GM19035 (cell line): Measurements from ENCODE around the gene GRIPAP1.
"Not testable (repeated sequence)": the region's sequence is repeated elsewhere in the genome, so short reads cannot be mapped to it uniquely, and the experiment has no call there.

Experiments
- ATAC-seq: cut with Tn5 transposase; IDR thresholded peaks from one replicate; pipeline ENCODE4 v1.9.1; 2021; ENCODE audit not compliant: unreplicated experiment

The GRIPAP1 gene

DNA sequence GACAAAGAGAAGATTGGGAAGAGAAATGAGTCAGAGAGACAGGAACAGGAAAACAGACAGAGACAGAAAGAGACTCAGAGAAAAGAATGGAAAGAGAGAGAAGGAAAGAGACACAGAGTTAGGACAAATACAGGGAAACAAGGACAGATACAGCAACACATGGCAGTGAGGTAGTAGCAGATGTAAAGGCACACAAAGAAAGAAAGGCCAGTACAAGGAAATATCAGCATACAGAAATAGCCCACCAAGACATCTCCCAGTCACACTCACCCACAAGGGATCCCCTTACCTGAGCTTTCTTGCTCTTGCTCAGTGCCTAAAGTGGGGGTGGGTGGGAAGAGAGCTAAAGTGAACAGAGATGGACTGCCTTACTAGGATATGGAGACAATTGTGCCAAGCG, 4.2 kb downstream of the GRIPAP1 start:
- no peak for ATAC-seq

DNA sequence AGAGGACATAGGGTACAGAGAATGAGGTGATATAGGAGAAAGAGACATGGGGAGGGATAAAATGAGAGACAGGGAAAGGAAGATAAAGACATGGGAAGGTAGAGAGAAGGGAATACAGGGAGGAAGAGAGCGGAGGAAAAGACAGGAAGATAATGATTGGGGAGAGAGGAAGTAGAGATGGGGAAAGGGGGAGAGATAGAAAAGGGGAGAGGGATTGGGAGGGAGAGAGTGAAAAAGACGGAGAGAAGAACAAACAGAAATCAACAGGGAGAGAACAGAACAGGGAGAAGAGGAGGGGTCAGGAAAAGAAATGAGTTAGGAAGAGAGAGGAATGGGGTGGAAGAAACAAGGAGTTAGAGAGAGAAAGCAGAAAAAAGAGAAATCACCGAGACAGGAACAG, 4.6 kb downstream of the GRIPAP1 start:
- ATAC-seq = no peak

DNA sequence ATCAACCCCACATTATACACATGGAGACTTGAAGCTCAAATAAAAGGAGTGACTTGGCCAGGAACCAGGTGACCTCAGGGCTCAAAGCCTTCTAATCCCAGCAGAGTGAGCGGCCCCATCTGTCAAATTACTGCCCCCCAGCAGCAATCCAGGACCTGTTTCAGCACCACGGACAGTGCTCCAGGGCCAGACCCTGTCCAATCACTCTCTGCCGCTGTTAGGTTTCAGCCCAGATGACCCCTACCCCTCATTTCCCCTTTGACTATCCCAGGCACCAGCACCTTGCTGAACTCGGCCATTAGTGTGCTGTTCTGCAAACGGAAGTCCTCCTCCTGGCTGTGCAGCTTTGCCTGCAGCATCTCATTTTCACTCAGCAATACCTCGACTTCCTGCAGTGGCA, 5.1 kb downstream of the GRIPAP1 start:
- ATAC-seq = no peak

DNA sequence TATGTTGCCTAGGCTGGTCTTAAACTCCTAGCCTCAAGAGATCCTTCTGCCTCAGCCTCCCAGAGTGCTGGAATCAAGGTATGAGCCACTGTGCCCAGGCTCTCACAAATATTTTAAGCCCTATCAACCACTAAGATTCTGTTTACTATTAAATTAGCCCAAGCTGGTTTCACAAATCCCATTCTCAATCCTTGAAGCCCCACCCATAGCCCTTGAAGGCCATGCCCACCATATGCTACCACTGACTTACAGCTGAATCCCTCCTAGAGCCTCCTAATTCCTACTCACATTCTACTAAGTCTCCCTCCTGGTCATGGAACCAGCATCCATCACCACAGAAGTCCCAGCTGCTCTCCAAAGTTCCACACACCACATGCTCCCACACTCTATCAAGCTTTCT, 9.7 kb downstream of the GRIPAP1 start:
- ATAC-seq = no peak

DNA sequence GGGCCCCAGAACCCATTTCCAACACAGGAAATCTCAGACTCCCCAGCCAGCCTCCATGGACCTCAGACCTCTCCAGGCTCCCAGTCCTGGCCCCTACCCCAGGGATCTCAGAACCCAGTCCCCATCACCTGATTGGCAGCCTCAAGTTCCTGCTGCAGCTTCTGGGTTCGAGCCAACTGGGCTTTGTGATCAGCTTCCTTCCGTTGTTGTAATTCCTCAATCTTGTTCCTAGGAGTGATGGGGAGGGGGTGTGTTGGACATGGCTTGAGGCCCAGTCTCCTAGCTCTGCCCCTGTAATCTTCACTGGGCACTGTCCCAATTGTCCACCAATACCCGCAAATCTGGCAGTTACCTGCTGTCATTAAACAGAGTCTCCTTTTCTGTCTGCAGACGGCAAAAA, 12.6 kb downstream of the GRIPAP1 start:
- ATAC-seq = no peak

DNA sequence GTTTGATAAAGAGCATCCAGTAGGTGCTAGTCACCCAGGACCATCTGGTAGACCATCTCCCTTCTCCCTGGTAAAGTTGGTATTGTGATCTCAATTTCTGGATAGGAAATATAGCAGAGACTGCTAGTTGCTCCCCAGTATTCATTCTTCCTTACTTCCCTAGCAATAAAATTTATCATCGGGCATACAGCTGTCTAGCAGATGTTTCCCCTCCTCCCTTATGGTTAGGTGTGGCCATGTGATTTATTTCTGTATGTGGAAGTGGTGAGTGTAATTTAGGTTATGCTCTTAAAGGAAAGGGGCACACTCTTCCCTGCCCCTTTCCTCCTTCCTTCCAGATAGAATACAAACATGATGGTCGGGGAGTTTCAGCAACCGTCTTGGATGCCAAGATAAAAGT, 18.2 kb downstream of the GRIPAP1 start:
- ATAC-seq = no peak

- ATAC-seq = no peak
Measured at GRCh38 chrX:48983081-48983480, 19.0 kb downstream of the GRIPAP1 start.

DNA sequence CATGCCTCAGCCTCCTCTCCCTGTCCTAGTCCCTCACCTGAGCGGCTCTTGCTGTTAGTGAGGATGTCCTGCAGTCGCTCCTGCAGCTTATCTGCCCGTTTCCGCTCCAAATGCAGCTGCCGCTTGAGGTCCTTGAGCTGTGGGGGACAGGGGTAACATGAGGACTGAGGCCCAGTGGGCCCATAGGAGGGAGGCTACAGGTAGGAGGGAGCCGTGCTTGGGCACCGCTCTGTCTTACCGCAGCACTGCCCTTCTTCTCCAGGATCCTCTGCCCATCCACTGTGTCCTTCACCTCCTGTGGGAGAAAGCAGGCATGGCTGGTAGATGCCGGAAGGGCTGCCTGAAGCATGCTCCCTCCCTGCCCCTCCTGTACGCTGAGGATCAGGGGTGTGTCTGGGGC, 20.9 kb downstream of the GRIPAP1 start:
- ATAC-seq = no peak

DNA sequence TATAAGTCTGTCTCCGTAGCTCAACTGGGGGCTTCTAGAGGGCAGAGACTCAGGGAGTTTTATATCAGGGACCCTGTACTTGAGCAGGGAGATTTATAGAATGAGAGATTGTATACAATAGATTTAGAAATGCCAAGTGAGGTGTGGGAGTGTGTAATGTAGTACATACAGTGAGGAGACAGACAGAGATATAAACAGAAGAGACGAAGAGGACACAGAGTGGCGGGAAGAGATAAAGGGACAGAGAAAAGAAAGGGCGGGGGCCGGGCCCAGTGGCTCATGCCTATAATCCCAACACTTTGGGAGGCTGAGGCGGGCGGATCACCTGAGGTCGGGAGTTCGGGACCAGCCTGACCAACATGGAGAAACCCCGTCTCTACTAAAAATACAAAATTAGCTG, 21.7 kb downstream of the GRIPAP1 start:
- not testable (repeated sequence) for ATAC-seq

DNA sequence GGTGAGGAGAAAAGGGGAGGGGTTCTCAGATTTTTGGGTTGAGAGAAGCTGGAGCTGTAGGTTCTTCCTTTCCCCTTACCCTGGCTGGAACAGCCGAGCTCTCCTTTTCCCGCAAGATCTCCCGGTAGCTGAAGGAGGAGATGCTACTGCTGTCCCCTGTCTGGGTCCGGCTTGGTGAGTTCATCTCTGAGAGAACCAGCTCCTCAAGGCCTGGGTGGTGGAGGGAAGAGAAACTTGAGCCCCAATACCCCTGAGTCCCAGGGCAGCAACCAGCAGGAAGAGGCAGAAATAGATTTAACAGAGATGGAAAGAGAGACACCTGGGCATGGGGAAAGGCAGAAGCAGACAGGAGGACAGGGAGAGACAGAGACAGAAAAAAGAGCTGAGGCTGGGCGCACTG, 23.8 kb downstream of the GRIPAP1 start:
- ATAC-seq = no peak

DNA sequence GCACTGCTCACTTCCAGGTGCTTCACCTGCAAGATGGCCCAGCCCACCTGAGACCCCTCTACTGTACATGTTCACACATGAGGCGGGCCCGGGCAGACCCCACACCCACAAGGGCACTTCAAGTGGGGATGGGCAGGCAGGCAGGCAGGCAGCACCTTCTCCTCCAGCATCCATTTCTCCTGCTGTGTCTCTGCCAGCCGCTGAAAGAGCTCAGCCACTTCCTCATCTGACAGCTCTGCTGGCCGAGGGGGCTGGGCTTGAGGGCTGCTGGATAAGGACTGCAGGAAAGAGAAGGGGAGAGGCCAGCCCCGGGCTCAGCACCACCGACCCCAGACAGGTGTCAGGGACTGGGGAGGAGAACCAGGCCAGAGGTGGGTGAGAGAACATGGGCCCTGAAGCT, 26.0 kb downstream of the GRIPAP1 start:
- ATAC-seq = no peak

GRCh38 chrX:48975541-48975940, 26.5 kb downstream of the GRIPAP1 start:
- no peak for ATAC-seq

DNA sequence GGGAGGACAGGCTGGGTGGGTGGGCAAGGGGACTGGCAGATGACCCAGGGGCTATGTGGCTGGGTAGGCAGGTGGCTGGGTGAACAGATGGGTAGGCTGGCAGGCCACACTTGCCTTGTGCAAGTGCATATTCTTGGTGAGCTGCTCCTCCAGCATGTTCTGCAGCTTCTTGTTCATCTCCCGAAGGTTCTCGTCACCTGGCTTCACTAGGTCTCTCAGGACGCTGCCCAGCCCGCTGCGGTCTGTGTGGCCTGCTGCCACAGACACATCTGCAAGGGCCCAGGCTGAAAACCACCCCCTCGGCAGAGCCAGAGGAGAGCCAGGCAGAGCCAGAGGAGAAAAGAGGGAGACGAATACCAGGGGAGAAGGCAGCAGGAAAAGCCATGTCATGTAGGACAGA, 27.0 kb downstream of the GRIPAP1 start:
- no peak for ATAC-seq

DNA sequence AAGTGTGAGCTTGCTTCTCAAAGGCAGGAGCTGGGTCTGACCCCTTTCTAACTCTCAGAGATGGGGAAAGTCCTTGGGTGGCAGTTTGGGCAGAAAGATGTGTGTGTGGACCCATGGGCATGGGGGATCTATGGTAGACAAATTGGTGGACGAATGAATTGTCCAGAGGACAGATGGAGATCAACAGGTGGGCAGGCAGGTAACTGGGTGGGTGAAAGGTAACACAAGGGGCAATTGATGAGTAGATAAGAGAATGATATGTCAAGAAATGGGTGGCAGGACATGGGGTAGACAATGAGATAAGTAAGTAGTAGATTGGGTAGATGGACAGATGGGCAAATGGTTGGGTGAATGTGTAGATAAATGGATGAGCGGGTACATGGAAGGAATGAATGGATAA, 27.5 kb downstream of the GRIPAP1 start:
- ATAC-seq = no peak

GRCh38 chrX:48974033-48974432, 28.0 kb downstream of the GRIPAP1 start:
- no peak for ATAC-seq

GRCh38 chrX:48972220-48973164, 29.6 kb downstream of the GRIPAP1 start:
- ATAC-seq = no peak

DNA sequence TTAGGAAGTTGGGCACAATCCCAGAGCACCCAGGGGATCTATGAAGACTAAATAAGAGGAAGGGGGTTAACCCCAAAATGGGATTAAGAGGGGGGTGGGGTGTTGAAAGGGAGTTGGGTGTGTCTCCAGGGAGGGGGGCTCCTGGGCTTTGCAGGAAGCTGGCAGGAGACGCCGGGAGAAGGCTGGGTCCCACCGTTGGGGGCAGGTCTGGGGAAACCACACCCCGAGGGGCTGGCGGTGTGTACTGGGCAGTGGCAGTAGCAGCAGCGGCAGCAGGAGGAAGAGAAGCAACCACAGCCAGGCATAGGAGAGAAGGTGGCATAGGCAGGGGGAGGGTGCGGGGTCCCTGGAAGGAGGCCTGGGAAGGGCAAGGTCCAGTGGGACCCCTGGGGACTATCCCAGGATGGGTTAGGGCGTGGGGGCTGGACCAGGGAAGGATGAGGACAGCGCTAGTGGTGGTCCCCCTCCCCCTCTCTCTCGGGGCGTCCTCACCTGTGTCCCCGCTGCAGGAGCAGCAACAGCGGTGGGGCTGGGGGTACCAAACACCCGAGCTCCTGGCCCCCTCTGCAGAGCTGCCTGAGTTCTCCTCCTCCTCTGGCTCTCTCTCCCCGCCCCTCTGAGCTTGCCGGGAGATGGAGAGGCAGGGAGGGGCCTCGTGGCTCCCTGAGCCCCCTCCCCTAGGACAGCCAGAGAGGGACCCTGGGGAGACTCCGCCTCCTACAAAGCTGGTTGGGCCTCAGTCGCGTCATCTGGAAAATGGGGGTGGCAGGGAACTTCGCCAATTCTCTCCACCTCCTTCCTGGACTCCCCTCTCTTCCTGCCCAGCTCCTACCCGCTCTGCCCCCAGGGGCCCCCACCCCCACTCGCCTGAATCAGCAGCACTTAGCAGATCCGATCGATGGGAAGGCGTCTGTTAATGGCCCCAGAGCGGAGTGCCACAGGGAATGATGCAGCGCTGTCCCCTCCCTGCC, 30.5 kb downstream of the GRIPAP1 start, which contains the start of gene KCND1:
TSS of gene KCND1 (minus strand) at position 596 of the 971 bp plus-strand sequence. CDS start 1,573 bp downstream, outside the sequence.
- ATAC-seq = no peak

- ATAC-seq = no peak
Measured at GRCh38 chrX:48969471-48969870, 32.6 kb downstream of the GRIPAP1 start.

DNA sequence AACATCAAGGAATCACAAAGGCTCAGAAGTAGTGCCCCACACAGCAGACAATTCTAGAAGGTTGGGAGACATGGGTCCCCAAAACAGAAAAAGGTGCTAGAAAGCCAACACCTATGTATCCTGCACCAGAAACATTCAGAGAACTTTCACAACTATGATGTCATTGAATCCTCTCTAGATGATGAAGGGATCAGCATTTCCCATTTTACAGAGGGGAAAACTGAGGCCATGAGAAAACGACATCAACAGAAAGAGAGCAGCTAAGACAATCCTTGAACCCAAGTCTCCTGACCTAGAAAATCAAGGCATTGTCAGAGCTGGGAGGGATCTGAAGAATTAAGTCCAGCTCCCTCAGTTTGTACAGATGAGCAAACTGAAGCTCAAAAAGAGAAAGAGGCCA, 33.7 kb downstream of the GRIPAP1 start:
- no peak for ATAC-seq

- ATAC-seq = no peak
Measured at GRCh38 chrX:48966796-48967579, 35.1 kb downstream of the GRIPAP1 start.

DNA sequence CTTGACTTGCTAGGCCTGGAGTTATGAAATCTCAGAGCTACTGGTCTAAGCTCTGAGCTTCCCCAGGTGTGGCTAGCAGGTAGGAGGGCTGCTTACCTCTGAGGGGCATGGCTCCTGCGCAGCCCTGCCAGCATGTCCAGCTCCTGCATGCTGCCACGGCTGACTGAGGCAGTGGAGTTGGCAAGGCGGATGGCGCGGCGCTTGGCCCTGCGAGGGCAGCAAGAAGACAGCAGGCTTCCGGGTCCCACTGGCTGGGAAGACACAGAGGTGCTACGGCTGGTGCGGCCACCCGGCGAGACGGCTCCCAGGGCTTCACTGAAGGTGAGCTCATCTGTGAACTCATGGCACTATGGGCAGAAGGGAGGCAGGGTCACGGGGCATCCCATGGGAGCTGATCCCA, 36.1 kb downstream of the GRIPAP1 start:
- ATAC-seq = no peak
